ENCODE results near the gene CT83.

CT83 gene

GRCh38 chrX:116462822-116463221 is at the start of gene CT83:
TSS of gene CT83 (minus strand) at chrX:116462976. CDS start at chrX:116462856, 120 bp downstream.
- TF ChIP-seq CTCF (IDR thresholded peaks at IDR 0.05) = no peak

GRCh38 chrX:116499780-116500179 is 37.0 kb upstream of the CT83 start:
- no peak for TF ChIP-seq CTCF (IDR thresholded peaks at IDR 0.05)

GRCh38 chrX:116493271-116493670 is 30.5 kb upstream of the CT83 start:
- no peak for TF ChIP-seq CTCF (IDR thresholded peaks at IDR 0.05)

- peak; percentile 37; the same call in 1 of the 2 replicates for TF ChIP-seq CTCF (IDR thresholded peaks at IDR 0.05)
Measured at GRCh38 chrX:116490104-116490503, 27.3 kb upstream of the CT83 start.

DNA sequence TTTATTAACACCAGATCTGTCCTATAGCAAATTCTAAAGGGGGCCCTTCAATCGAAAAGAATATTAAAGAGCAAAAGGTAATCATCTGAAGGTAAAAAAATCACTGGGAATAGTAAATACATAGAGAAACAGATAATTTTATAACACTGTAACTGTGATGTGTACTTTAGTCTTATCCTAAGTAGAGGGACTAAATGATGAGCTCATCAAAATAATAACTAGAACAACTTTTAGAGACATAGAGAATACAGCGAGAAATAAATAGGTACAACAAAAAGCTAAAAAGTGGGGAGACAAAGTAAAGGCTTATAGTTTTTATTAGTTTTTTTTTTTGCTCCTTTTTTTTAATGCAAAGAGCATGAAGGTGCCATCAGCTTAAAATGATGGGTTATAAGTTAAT is 17.3 kb upstream of the CT83 start:
- no peak for TF ChIP-seq CTCF (IDR thresholded peaks at IDR 0.05)

- TF ChIP-seq CTCF (IDR thresholded peaks at IDR 0.05) = no peak
Measured at GRCh38 chrX:116449156-116449555, 13.6 kb downstream of the CT83 start.

DNA sequence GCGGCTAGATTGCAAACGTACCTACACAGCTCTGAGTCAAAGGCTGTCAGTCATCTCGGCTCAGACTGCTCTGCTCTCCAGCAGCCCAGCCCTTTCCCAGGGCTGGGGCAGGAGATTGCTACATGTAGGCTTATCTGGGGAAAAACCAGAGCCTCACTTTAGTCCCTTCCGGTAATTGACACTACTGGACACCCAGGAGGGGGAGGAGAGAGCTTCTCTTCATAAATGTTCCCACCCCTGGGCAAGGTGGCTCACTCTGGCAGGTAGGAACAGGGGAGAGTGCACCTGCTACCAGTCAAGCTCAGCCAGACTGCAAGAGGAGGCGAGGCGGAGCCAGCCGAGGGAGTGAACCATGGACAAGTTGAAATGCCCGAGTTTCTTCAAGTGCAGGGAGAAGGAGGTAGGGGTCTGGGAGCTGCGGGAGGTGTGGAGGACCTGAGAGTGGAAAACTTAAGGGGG is 26.4 kb downstream of the CT83 start, which contains the start of gene SLC6A14:
Gene SLC6A14, plus strand, starts transcription at position 249 of the 459 bp plus-strand sequence. Its CDS starts 104 bp downstream, at position 353.
- no peak for TF ChIP-seq CTCF (IDR thresholded peaks at IDR 0.05)

- TF ChIP-seq CTCF (IDR thresholded peaks at IDR 0.05) = no peak
Measured at GRCh38 chrX:116435597-116435996, 27.2 kb downstream of the CT83 start.
